KBM-7 (cell line): ENCODE measurements around the gene ITM2B.
"Not testable (repeated sequence)": the region's sequence is repeated elsewhere in the genome, so short reads cannot be mapped to it uniquely, and the experiment has no call there.

Experiments
- DNase-seq: peaks from one replicate; pipeline ENCODE4 v3.0.0-alpha.2; 2015
- in situ Hi-C: fragments of 300-500 bp; cut with MboI; formaldehyde crosslinking; loops from 2 replicates; pipeline ENCODE4 v1.14.3; 2020; ENCODE audit warnings: low sequenced_read_pairs, low pct_unique_long_range_greater_than_20kb, mixed read lengths

ITM2B gene

GRCh38 chr13:48233046-48233888 is at the start of gene ITM2B:
Gene ITM2B (plus strand): TSS chr13:48233206. CDS start chr13:48233361, 155 bp downstream.
- DNase-seq, result peak; percentile 80

GRCh38 chr13:48184260-48184659 is 48.7 kb upstream of the ITM2B start:
- no peak for DNase-seq
- in situ Hi-C loops, result no loop called here

More at GRCh38 chr13:48233046-48233888, at the start of gene ITM2B:
- in situ Hi-C loops, result no loop called here

- DNase-seq, result no peak
- in situ Hi-C loops, result no loop called here
These were observed 48.0 kb upstream of the ITM2B start for GRCh38 chr13:48185018-48185417.

- in situ Hi-C loops, result no loop called here
These were observed 46.3 kb upstream of the ITM2B start for GRCh38 chr13:48186722-48187121.

GRCh38 chr13:48188131-48188530 is 44.9 kb upstream of the ITM2B start:
- DNase-seq, result no peak
- in situ Hi-C loops, result no loop called here

More at GRCh38 chr13:48186722-48187121, 46.3 kb upstream of the ITM2B start:
- no peak for DNase-seq

GRCh38 chr13:48188601-48189000 is 44.4 kb upstream of the ITM2B start:
- in situ Hi-C loops, result no loop called here
- no peak for DNase-seq

GRCh38 chr13:48189171-48189570 is 43.8 kb upstream of the ITM2B start:
- in situ Hi-C loops, result no loop called here
- no peak for DNase-seq

GRCh38 chr13:48192411-48192935 is 40.5 kb upstream of the ITM2B start:
- no peak for DNase-seq
- in situ Hi-C loops, result no loop called here

GRCh38 chr13:48194379-48194754 is 38.6 kb upstream of the ITM2B start:
- in situ Hi-C loops, result no loop called here
- peak; percentile 74 for DNase-seq

GRCh38 chr13:48199404-48199946 is 33.5 kb upstream of the ITM2B start:
- in situ Hi-C loops, result no loop called here
- no peak for DNase-seq

GRCh38 chr13:48201044-48201443 is 32.0 kb upstream of the ITM2B start:
- DNase-seq, result no peak
- in situ Hi-C loops, result no loop called here

GRCh38 chr13:48207207-48207606 is 25.8 kb upstream of the ITM2B start:
- DNase-seq, in situ Hi-C loops: not testable (repeated sequence)

- in situ Hi-C loops, result no loop called here
- no peak for DNase-seq
These were observed 22.8 kb upstream of the ITM2B start for GRCh38 chr13:48210178-48210577.

- in situ Hi-C loops, result no loop called here
- no peak for DNase-seq
These were observed 18.4 kb upstream of the ITM2B start for GRCh38 chr13:48214519-48215121.

GRCh38 chr13:48215511-48216203 is 17.3 kb upstream of the ITM2B start:
- DNase-seq, in situ Hi-C loops: not testable (repeated sequence)

GRCh38 chr13:48216204-48216711 is 16.7 kb upstream of the ITM2B start:
- no peak for DNase-seq
- in situ Hi-C loops, result no loop called here

- no peak for DNase-seq
- in situ Hi-C loops, result no loop called here
These were observed 12.4 kb upstream of the ITM2B start for GRCh38 chr13:48220592-48220980.

GRCh38 chr13:48220981-48221685 is 11.9 kb upstream of the ITM2B start:
- in situ Hi-C loops, result no loop called here
- no peak for DNase-seq

- no peak for DNase-seq
- in situ Hi-C loops, result no loop called here
These were observed 11.3 kb upstream of the ITM2B start for GRCh38 chr13:48221686-48222187.
